ENCODE data around the gene TFB1M.
A peak's percentile ranks its signal among the peaks of the same experiment; 100 is the strongest.

TFB1M gene

DNA sequence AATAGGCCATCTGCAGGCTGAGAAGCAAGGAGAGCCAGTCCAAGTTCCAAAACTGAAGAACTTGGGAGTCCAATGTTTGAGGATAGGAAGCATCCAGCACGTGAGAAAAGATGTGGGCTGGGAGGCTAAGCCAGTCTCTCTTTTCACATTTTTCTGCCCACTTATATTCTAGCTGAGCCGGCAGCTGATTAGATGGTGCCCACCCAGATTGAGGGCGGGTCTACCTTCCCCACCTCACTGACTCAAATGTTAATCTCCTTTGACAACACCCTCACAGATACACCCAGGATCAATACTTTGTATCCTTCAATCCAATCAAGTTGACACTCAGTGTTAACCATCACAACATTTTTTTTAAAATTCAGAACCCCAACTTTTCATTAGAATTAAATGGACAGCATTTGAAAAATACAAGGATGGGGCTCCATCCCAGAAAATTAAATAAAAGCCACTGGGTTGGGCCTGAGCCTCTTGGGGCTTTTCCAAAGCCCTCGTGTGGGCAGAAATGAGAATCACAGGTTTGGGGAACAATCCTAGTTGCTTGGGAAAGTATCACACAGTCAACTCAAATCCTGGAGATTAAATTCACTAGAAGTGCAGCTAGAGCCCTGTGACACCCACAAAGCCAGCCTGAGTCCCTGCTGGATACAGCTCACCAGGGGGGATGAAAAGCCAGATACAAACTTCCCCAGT lies 48.3 kb downstream of the TFB1M start:
- Histone ChIP-seq H3K4me1 (ENCODE audit: control insufficient read depth, insufficient read depth, low read depth, low read length) (no peaks in the 10 kb centered on the region), H2AK5ac (ENCODE audit: low read length, severe bottlenecking) (no peak overlapping the region)
- 88% methylated on average over 4 of the region's 4 CpGs for WGBS

DNA sequence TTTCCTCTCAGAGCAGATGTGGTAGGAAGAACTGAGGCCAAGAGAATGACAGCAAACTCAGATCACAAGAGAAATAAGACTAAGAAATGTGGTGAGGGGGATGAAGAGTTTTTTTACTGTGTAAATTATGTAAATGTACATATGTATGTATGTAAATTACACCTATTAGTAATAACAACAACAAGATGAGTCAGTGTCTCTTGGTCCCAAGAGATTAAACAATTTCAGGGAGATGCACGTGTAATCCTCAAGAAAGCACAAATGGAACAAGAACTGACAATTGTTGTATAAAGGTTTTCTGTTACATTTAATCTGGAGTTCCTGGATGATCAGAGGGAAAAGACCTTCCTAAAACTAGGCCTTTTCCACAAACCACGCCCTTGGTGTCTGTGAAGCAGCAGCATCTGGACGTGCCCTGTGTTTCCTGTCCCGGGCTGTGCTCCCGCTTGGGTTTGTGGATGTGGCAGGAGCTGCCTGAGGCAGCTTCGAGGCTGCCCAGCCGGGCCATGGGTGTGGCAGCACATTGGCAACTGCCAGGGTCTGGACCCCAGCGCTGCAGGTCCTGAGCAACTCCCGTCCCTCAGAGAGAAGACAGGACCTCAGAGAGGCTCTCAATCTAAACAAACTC lies 49.5 kb downstream of the TFB1M start:
- no peak overlapping the region for H2BK120ac ChIP-seq (ENCODE audit: low read depth, low read length)

More for the DNA sequence above, 48.3 kb downstream of the TFB1M start:
- H2AFZ ChIP-seq (ENCODE audit: low read depth, low read length), result no peak overlapping the region
- H3K4me2 ChIP-seq (ENCODE audit: low read length, poor library complexity, severe bottlenecking), result no peak overlapping the region
- no peak overlapping the region for H3K23ac ChIP-seq (ENCODE audit: low read length in 2 of 2)
- H3K4ac ChIP-seq (ENCODE audit: low read depth in 1 of 2, low read length in 2 of 2), result no peak overlapping the region
- no peak overlapping the region for H3K27ac ChIP-seq (ENCODE audit: low read length, poor library complexity, severe bottlenecking)
- no peaks in the 10 kb centered on the region for H3K9me3 ChIP-seq (ENCODE audit: control insufficient read depth, low read length)
- peak overlapping the region; percentile 32 for H4K91ac ChIP-seq (ENCODE audit: low read length)
- H4K8ac ChIP-seq (ENCODE audit: low read length), result no peak overlapping the region
- no peak overlapping the region for H3K14ac ChIP-seq (ENCODE audit: low read length in 2 of 2)
- peaks cover 4 to 6% of the 10 kb centered on the region in 2 experiments for H3K36me3 ChIP-seq (ENCODE audit: control insufficient read depth in 1 of 2, insufficient read depth in 2 of 2, low read depth in 1 of 2, low read length in 2 of 2)
- H2BK12ac ChIP-seq (ENCODE audit: low read length in 2 of 2), result no peak overlapping the region
- H3K4me3 ChIP-seq (ENCODE audit: insufficient read depth in 1 of 2, low read depth in 1 of 2, low read length in 2 of 2), result no peak overlapping the region
- H2BK15ac ChIP-seq (ENCODE audit: low read depth, poor library complexity, severe bottlenecking), result no peak overlapping the region
- H3K79me1 ChIP-seq (replicated peaks; ENCODE audit: low read length, poor library complexity, severe bottlenecking), result peaks cover 22% of the 10 kb centered on the region
- DNase-seq, result no peak
- H3K9ac ChIP-seq (ENCODE audit: low read length), result no peak overlapping the region
- no peak overlapping the region for H2BK5ac ChIP-seq (ENCODE audit: low read depth, low read length, poor library complexity, severe bottlenecking)
- no peak overlapping the region for H3K18ac ChIP-seq (ENCODE audit: low read depth in 1 of 2, low read length in 2 of 2)
- no peak overlapping the region for H2BK120ac ChIP-seq (ENCODE audit: low read depth, low read length)
- no peaks in the 10 kb centered on the region for H3K27me3 ChIP-seq (ENCODE audit: control insufficient read depth in 1 of 2, insufficient read depth in 1 of 2, low read length in 2 of 2)

DNA sequence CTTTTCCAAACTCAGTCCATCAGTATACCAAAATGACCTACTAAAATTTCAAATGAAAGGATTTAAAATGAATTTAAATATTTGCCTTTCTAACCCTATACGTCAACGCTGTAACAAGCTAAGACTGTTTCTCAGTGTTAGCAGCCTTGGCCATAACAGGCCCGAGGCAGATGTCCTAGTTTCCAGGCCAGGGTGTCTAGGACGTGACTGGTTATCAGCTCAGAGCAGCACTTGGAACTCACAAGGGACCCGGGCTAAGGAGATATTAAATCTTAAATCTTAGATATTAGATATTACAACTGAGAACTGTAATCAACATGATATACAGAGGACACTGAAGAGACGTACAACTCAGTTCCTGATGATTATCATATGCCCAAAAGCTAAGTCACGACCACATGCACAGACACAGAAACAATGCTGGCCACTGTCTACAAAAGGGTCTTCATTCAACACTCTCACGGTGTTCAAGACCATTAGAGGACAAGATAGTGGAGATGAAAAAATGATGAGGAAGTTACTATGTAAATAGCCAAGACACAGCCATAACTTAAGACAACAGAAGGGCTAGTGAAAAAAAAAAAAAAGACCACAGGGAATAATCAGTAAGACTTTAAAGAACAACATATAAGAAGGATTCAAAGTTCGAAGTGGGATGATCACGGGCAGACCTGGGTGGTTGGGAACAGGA lies 50.8 kb downstream of the TFB1M start, which contains the start of gene CLDN20:
Gene CLDN20, plus strand, starts transcription at position 641 of the 691 bp plus-strand sequence. CDS start 11,707 bp downstream, outside the sequence.
- Histone ChIP-seq H2AFZ (ENCODE audit: low read depth, low read length) (no peak within 1 kb of the TSS), H2BK12ac (ENCODE audit: low read length in 2 of 2) (no peak within 1 kb of the TSS), H2BK120ac (ENCODE audit: low read depth, low read length) (no peak within 1 kb of the TSS), H3K27me3 (ENCODE audit: control insufficient read depth in 1 of 2, insufficient read depth in 1 of 2, low read length in 2 of 2) (no peaks in the 10 kb centered on the region), H3K14ac (ENCODE audit: low read length in 2 of 2) (no peak within 1 kb of the TSS), H2AK5ac (ENCODE audit: low read length, severe bottlenecking) (no peak within 1 kb of the TSS), H2BK15ac (ENCODE audit: low read depth, poor library complexity, severe bottlenecking) (no peak within 1 kb of the TSS), H3K79me1 (replicated peaks; ENCODE audit: low read length, poor library complexity, severe bottlenecking) (peaks cover 23% of the 10 kb centered on the region), H3K9ac (ENCODE audit: low read length) (peak within 1 kb of the TSS; percentile 5), H2BK5ac (ENCODE audit: low read depth, low read length, poor library complexity, severe bottlenecking) (no peak within 1 kb of the TSS), H3K4me3 (ENCODE audit: insufficient read depth in 1 of 2, low read depth in 1 of 2, low read length in 2 of 2) (no peak within 1 kb of the TSS), H4K8ac (ENCODE audit: low read length) (no peak within 1 kb of the TSS), H3K4me1 (ENCODE audit: control insufficient read depth, insufficient read depth, low read depth, low read length) (no peaks in the 10 kb centered on the region), H3K9me3 (ENCODE audit: control insufficient read depth, low read length) (no peaks in the 10 kb centered on the region), H4K91ac (ENCODE audit: low read length) (no peak within 1 kb of the TSS), H3K36me3 (ENCODE audit: control insufficient read depth in 1 of 2, insufficient read depth in 2 of 2, low read depth in 1 of 2, low read length in 2 of 2) (peaks cover 14 to 24% of the 10 kb centered on the region in 2 experiments), H3K4ac (ENCODE audit: low read depth in 1 of 2, low read length in 2 of 2) (no peak within 1 kb of the TSS), H3K4me2 (ENCODE audit: low read length, poor library complexity, severe bottlenecking) (no peak within 1 kb of the TSS), H3K23ac (ENCODE audit: low read length in 2 of 2) (no peak within 1 kb of the TSS), H3K27ac (ENCODE audit: low read length, poor library complexity, severe bottlenecking) (no peak within 1 kb of the TSS), H3K18ac (ENCODE audit: low read depth in 1 of 2, low read length in 2 of 2) (no peak within 1 kb of the TSS)
- WGBS, result 98% methylated on average over 7 of the region's 10 CpGs
- DNase-seq, result no peak

More for the DNA sequence above, 49.5 kb downstream of the TFB1M start:
- Histone ChIP-seq H3K9me3 (ENCODE audit: control insufficient read depth, low read length) (no peaks in the 10 kb centered on the region), H3K23ac (ENCODE audit: low read length in 2 of 2) (no peak overlapping the region), H2BK15ac (ENCODE audit: low read depth, poor library complexity, severe bottlenecking) (peak overlapping the region; percentile 29), H3K4me2 (ENCODE audit: low read length, poor library complexity, severe bottlenecking) (no peak overlapping the region), H3K18ac (ENCODE audit: low read depth in 1 of 2, low read length in 2 of 2) (peak overlapping the region in 1 of 2 experiments; percentile 85), H3K79me1 (replicated peaks; ENCODE audit: low read length, poor library complexity, severe bottlenecking) (peaks cover 22% of the 10 kb centered on the region), H3K4me3 (ENCODE audit: insufficient read depth in 1 of 2, low read depth in 1 of 2, low read length in 2 of 2) (no peak overlapping the region), H4K91ac (ENCODE audit: low read length) (no peak overlapping the region), H2BK12ac (ENCODE audit: low read length in 2 of 2) (peak overlapping the region in 1 of 2 experiments; percentile 89), H3K4me1 (ENCODE audit: control insufficient read depth, insufficient read depth, low read depth, low read length) (no peaks in the 10 kb centered on the region), H3K9ac (ENCODE audit: low read length) (peak overlapping the region; percentile 5), H3K27ac (ENCODE audit: low read length, poor library complexity, severe bottlenecking) (no peak overlapping the region), H3K14ac (ENCODE audit: low read length in 2 of 2) (no peak overlapping the region), H3K36me3 (ENCODE audit: control insufficient read depth in 1 of 2, insufficient read depth in 2 of 2, low read depth in 1 of 2, low read length in 2 of 2) (peaks cover 6 to 11% of the 10 kb centered on the region in 2 experiments), H2AFZ (ENCODE audit: low read depth, low read length) (no peak overlapping the region), H4K8ac (ENCODE audit: low read length) (peak overlapping the region; percentile 21), H3K27me3 (ENCODE audit: control insufficient read depth in 1 of 2, insufficient read depth in 1 of 2, low read length in 2 of 2) (no peaks in the 10 kb centered on the region), H2BK5ac (ENCODE audit: low read depth, low read length, poor library complexity, severe bottlenecking) (no peak overlapping the region), H2AK5ac (ENCODE audit: low read length, severe bottlenecking) (no peak overlapping the region), H3K4ac (ENCODE audit: low read depth in 1 of 2, low read length in 2 of 2) (peak overlapping the region in 1 of 2 experiments; percentile 84)
- WGBS, result 68% methylated on average over 8 of the region's 9 CpGs
- peak; percentile 43 for DNase-seq

DNA sequence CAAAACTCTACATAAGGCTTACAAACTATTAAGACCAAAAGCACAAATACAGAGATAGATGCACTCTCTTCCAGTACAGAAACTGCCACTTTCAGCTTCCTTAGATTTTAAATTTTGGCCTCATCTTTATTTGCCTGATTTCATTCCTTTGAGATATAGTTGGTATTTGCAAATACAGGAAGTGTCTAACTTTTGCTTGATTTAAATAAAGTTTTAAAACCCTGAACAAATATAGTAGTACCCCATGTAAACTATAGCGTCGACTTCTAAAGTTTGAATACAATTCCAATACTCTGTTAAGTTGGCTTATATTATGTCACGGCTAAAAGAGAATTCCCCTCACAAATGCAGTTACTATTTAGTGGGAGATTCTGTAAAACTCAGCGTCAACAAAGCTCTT lies 51.6 kb downstream of the TFB1M start:
- Histone ChIP-seq H3K4me1 (ENCODE audit: control insufficient read depth, insufficient read depth, low read depth, low read length) (no peaks in the 10 kb centered on the region), H3K4ac (ENCODE audit: low read depth in 1 of 2, low read length in 2 of 2) (no peak overlapping the region), H2BK5ac (ENCODE audit: low read depth, low read length, poor library complexity, severe bottlenecking) (no peak overlapping the region), H2AFZ (ENCODE audit: low read depth, low read length) (no peak overlapping the region), H2AK5ac (ENCODE audit: low read length, severe bottlenecking) (no peak overlapping the region), H3K23ac (ENCODE audit: low read length in 2 of 2) (no peak overlapping the region), H3K36me3 (ENCODE audit: control insufficient read depth in 1 of 2, insufficient read depth in 2 of 2, low read depth in 1 of 2, low read length in 2 of 2) (peaks cover 20 to 32% of the 10 kb centered on the region in 2 experiments), H3K9me3 (ENCODE audit: control insufficient read depth, low read length) (no peaks in the 10 kb centered on the region), H4K91ac (ENCODE audit: low read length) (no peak overlapping the region), H3K79me1 (replicated peaks; ENCODE audit: low read length, poor library complexity, severe bottlenecking) (peaks cover 23% of the 10 kb centered on the region), H3K14ac (ENCODE audit: low read length in 2 of 2) (no peak overlapping the region), H3K27me3 (ENCODE audit: control insufficient read depth in 1 of 2, insufficient read depth in 1 of 2, low read length in 2 of 2) (no peaks in the 10 kb centered on the region), H2BK12ac (ENCODE audit: low read length in 2 of 2) (no peak overlapping the region), H2BK120ac (ENCODE audit: low read depth, low read length) (no peak overlapping the region), H2BK15ac (ENCODE audit: low read depth, poor library complexity, severe bottlenecking) (no peak overlapping the region), H3K9ac (ENCODE audit: low read length) (no peak overlapping the region), H3K18ac (ENCODE audit: low read depth in 1 of 2, low read length in 2 of 2) (no peak overlapping the region), H3K27ac (ENCODE audit: low read length, poor library complexity, severe bottlenecking) (no peak overlapping the region), H4K8ac (ENCODE audit: low read length) (no peak overlapping the region), H3K4me3 (ENCODE audit: insufficient read depth in 1 of 2, low read depth in 1 of 2, low read length in 2 of 2) (no peak overlapping the region), H3K4me2 (ENCODE audit: low read length, poor library complexity, severe bottlenecking) (no peak overlapping the region)
- DNase-seq, result no peak
- WGBS, result 100% methylated on average over 4 of the region's 4 CpGs

All from mesenchymal stem cell (in vitro differentiated cells and primary cell).